Activated CD4-positive, alpha-beta T cell treated with anti-CD3 and anti-CD28 coated beads, Interleukin-2, Interleukin-6, amounts not matched to agents 100 ng/mL and 50 ng/mL, durations not matched to agents 16 hours and 8 hours (primary cell): ENCODE data around the gene LAX1.

Source experiments
- DNase-seq: peaks from one replicate; pipeline ENCODE4 v3.0.0-alpha.2; 2020

LAX1 gene

DNA sequence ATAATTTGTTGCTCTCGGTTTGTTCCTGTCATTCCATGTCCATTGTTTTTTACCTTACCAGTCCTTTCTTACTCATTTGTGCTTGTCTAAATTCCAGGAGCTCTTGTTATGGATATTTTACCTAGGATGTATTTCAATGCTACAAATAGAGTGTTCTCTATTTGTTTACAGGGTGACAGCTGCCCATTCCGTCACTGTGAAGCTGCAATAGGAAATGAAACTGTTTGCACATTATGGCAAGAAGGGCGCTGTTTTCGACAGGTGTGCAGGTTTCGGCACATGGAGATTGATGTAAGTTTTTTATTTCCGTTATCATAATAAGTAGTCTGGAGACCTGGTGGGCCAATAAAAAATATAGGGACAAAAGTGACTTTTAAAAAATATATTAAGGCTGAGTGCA, 53.4 kb downstream of the LAX1 start:
- DNase-seq: no peak

DNA sequence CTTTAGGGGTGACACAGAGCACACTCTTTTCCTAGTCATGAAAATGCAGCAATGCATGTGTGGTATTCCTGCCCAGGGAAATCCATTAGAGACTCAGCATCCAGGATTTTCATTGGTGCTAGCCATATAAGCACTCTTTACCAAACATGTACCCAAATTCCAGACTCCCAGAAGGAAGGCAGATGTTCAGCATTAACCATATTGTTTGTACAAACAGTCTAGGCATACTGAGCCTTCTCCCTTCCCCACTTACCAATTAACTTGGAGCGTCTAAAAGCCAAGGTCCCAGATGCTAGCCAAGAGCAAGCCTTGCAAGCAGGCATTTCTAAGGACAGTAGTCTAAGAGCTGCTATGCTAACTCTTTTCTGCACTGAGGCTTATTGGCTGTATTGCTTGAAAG, 58.3 kb downstream of the LAX1 start:
- DNase-seq: no peak
